ENCODE data around the gene MAP2.

Gene MAP2

GRCh38 chr2:209442939-209443338, 19.1 kb downstream of the MAP2 start:
- DNase-seq (ENCODE audit: low read depth) = no peak
- H3K4me3 ChIP-seq (ENCODE audit: low read depth, low read length) = no peak overlapping the region
- TF ChIP-seq CTCF (IDR thresholded peaks at IDR 0.05; ENCODE audit: insufficient read depth, low read depth, low read length, missing control alignments) = no peak

GRCh38 chr2:209445485-209445884, 21.6 kb downstream of the MAP2 start:
- no peak overlapping the region for H3K4me3 ChIP-seq (ENCODE audit: low read depth, low read length)
- no peak for TF ChIP-seq CTCF (IDR thresholded peaks at IDR 0.05; ENCODE audit: insufficient read depth, low read depth, low read length, missing control alignments)
- DNase-seq (ENCODE audit: low read depth) = no peak

- H3K4me3 ChIP-seq (ENCODE audit: low read depth, low read length) = no peak overlapping the region
- no peak for TF ChIP-seq CTCF (IDR thresholded peaks at IDR 0.05; ENCODE audit: insufficient read depth, low read depth, low read length, missing control alignments)
- no peak for DNase-seq (ENCODE audit: low read depth)
Measured at GRCh38 chr2:209451209-209451834, 27.5 kb downstream of the MAP2 start.

GRCh38 chr2:209456489-209456888, 32.6 kb downstream of the MAP2 start:
- DNase-seq (ENCODE audit: low read depth) = no peak
- no peak for TF ChIP-seq CTCF (IDR thresholded peaks at IDR 0.05; ENCODE audit: insufficient read depth, low read depth, low read length, missing control alignments)
- H3K4me3 ChIP-seq (ENCODE audit: low read depth, low read length) = no peak overlapping the region

- H3K4me3 ChIP-seq (ENCODE audit: low read depth, low read length) = no peak overlapping the region
- no peak for DNase-seq (ENCODE audit: low read depth)
- no peak for TF ChIP-seq CTCF (IDR thresholded peaks at IDR 0.05; ENCODE audit: insufficient read depth, low read depth, low read length, missing control alignments)
Measured at GRCh38 chr2:209458008-209458979, 34.4 kb downstream of the MAP2 start.

GRCh38 chr2:209459359-209459758, 35.5 kb downstream of the MAP2 start:
- TF ChIP-seq CTCF (IDR thresholded peaks at IDR 0.05; ENCODE audit: insufficient read depth, low read depth, low read length, missing control alignments) = no peak
- no peak overlapping the region for H3K4me3 ChIP-seq (ENCODE audit: low read depth, low read length)
- no peak for DNase-seq (ENCODE audit: low read depth)
